Measurements from ENCODE around the gene NRXN2.
"Not testable (repeated sequence)": the region's sequence is repeated elsewhere in the genome, so short reads cannot be mapped to it uniquely, and the experiment has no call there.

NRXN2 gene

DNA sequence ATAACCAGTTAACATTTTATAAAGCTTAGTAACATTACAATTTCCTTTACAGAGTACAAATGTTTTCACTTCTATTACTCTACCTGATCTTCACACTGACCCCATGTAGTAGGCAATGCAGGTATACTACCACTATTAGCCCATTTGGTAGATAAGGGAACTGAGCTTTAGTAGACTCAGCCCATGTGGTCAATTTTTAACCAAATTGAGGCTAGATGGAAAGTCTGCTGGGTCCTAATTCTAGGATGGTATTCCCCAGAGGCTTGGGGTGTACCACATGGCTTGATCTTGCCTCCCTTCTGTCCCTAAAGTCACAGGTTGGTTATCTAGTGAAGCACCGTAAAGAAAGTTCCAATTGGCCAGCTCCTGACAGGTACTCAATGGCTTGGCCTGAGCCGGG lies 48.2 kb downstream of the NRXN2 start:
- DNase-seq (ENCODE audit: low read depth in 2 of 2), result no peak

DNA sequence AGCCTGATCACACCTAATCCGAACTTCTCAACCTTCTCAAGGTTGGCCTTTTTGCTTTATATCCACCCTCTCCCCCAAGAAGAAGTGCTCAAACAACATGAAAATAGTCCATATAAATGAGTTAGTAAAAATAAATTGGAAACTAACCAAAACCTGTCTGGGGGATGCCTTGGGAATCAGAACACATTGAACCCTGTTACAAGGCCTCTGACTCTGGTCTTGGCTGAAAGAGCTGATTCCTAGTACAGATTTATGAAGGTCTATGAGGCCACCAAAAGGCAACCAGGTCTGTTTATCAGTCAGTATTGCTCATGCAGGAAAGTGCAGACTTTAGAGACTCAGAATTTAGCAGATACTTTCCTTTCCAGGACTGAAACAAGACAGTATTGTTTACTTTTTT lies 49.7 kb downstream of the NRXN2 start:
- no peak for DNase-seq (ENCODE audit: low read depth in 2 of 2)

GRCh38 chr11:64672875-64673274 lies 50.1 kb downstream of the NRXN2 start:
- no peak for DNase-seq (ENCODE audit: low read depth in 2 of 2)

DNA sequence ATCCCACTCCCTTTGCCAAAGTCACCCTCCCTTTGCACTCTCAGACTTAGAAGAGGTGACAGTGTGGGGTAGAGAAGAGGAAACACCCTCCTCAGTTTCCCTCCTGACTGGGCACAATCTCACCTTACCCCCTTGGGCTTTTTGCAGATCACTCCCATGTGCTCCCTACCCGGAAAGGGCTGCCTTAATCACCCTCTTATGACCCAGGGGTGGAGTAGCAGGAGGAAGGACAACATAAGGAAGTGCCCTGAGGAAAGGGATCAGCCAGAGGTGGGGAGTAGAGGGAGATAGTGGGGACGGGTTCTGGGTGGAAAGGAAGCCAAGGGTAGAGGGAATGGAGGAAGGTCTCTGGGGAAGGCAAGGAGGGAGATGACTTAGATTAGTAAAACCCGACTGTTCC lies 52.0 kb downstream of the NRXN2 start:
- DNase-seq (ENCODE audit: low read depth in 2 of 2), result no peak

- no peak for DNase-seq (ENCODE audit: low read depth in 2 of 2)
Observed at GRCh38 chr11:64667154-64667745, 55.7 kb downstream of the NRXN2 start.

- DNase-seq (ENCODE audit: low read depth in 2 of 2), result no peak
Observed at GRCh38 chr11:64665411-64665821, 57.6 kb downstream of the NRXN2 start.

DNA sequence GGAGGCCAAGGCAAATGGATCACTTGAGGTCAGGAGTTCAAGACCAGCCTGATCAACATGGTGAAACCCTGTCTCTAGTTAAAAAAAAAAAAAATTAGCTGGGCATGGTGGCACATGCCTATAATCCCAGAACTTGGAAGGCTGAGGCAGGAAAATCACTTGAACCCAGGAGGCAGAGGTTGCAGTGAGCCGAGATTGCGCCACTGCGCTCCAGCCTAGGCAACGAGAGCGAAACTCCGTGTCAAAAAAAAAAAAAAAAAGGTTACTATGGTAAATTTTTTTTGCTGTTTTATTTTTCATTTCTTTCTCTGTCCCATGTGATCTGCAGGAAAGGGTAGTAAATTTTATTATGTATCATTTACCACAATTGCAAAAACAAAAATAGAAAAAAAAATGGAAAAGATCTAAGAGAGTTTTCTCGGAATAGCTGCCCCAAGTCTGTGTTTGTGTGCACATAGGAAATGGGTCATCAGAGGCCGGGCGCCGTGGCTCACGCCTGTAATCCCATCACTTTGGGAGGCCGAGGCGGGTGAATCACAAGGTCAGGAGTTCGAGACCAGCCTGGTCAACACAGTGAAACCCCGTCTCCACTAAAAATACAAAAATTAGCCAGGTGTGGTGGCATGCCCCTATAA lies 58.6 kb downstream of the NRXN2 start:
- not testable (repeated sequence) for DNase-seq (ENCODE audit: low read depth in 2 of 2)

DNA sequence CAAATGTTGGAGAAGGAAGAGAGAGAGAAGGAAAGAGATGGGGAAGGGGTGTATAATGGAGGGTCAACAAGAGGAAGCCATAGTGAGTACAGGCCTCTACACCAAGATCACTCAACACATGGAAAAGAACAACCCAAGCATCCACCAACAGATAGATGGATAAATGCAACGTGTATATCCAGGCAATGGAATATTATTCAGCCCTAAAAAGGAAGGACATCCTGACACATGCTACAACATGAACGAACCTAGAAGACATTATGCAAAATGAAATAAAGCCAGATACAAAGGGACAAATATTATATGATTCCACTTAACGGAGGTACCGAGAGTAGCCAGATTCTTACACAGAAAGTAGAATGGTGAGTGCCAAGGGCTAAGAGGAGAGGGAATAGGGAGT lies 59.3 kb downstream of the NRXN2 start:
- no peak for DNase-seq (ENCODE audit: low read depth in 2 of 2)

DNA sequence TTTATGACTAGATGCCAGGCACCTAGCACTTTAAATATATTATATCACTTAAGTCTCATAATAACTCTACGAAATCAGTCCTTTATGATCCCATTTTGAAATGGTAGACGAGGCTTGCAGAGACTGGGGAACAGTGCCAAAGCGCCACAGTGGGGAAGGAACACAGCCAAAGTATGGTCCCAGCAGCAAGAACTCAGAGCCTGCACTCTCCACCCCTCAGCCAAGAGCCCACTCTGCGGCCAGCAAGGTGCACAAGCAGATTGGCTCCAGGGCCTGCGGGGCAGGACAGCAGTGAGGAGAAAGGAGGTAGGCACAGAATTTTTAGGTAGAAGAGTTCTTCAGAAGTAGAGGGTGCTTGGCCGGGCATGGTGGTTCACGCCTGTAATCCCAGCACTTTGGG lies 61.4 kb downstream of the NRXN2 start:
- no peak for DNase-seq (ENCODE audit: low read depth in 2 of 2)

DNA sequence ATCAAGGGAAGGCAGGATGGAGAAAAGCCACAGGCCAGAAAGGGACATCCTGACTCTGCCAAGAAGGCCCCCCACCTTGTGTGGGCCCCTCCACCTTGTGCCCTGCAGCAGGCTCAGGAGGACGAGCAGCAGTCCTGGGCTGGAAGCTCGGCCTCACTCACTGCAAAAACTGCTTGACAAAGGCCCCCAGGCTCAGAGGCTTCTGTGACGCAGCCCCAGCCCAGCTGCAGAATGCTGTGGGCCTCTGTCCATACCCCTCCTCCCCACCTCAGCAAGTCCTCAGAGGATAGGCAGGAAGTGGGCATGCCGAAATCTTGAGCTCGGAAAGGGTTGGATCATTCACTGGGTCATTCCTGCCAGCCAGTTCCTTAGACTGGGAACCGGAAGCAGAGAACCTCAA lies 61.9 kb downstream of the NRXN2 start:
- DNase-seq (ENCODE audit: low read depth in 2 of 2), result no peak

DNA sequence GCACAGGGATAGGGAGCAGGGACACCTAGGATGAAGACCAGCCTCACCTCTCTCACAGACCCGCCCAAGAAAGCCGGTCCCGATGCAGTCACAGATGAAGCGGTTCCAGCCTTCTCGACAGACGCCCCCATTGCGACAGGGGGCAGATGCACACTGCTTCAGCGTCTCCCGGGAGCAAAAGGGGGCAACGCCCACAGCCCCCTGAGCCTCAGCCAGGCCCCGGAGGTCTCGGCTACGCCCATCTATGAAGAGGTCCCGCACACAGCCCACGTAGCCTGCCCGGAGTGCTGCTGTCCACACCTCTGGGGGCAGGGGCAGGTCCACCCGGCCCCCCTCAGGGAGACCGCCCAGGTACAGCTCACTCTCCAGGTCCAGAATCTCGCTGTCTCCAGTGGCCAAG lies 62.3 kb downstream of the NRXN2 start:
- DNase-seq (ENCODE audit: low read depth in 2 of 2), result no peak

DNA sequence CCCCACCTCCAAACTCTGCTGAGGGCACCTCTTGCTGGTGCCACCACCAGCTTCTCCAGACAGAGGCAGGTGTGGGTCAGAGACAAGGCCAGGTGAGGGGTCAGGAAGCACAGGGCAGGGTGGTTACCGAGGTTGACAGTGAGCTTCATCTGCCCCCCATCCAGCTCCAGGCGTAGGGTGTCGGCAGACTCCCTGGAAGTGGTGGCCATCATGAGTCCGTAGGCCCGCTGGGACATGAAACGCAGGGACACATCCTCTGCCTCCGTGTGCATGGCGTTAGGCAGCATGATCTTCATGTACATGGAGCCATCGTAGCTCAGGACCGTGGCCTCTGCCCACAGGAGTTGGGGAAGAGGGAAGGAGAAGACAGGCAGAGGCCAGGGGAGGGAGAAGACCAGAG lies 62.8 kb downstream of the NRXN2 start:
- DNase-seq (ENCODE audit: low read depth in 2 of 2), result no peak

DNA sequence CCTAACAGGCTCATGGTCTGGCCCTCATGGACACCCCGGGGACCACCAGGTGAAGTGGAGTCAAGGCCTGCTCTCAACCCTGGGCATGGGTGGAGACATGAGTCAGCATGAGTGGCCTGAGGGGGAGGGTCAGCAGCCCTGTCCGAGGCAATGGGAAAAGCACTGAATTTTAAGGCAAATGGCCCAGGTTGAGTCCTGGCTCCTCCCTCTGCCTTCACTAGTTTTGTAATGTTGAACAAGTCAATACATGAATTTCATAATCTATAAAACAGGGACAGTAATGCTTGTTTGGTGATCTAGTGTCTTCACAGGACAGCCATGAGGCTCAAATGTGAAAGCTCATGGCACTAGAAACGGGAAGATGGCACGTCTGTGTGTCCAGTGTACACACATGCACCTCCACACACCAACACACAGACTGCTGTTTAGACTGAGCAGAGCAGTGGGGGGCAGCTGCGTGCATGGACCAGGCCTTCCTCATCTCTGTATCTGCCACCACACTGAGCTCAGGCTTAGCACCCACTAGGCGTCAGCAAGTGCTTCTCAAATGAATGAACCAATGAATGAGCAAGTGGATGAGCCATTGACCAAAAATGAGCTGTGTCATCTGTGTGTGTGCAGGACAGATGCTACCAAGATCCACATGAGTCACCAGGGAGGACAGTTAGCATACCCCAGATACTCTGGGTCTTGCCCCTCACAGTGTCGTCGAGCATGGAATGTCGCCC lies 63.4 kb downstream of the NRXN2 start:
- DNase-seq (ENCODE audit: low read depth in 2 of 2), result no peak

DNA sequence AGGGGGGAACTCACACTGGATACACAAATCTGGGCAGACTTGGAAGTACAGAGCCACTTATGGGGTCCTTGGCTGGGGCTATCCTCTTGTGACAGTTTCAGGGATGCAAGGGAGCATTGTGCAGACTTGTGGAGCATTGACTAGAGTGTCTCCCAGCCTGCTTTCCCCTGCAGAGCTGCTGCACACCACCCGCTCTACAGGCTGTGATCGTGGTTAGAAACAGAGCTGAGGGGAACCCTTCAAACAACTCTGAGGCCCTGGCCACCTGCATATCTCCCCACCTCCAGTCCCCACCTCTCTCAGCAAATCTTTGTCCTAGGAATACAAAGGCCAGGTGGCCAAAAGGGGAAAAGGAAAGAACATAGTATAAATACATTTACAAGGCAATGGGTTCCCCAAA lies 64.7 kb downstream of the NRXN2 start:
- no peak for DNase-seq (ENCODE audit: low read depth in 2 of 2)

DNA sequence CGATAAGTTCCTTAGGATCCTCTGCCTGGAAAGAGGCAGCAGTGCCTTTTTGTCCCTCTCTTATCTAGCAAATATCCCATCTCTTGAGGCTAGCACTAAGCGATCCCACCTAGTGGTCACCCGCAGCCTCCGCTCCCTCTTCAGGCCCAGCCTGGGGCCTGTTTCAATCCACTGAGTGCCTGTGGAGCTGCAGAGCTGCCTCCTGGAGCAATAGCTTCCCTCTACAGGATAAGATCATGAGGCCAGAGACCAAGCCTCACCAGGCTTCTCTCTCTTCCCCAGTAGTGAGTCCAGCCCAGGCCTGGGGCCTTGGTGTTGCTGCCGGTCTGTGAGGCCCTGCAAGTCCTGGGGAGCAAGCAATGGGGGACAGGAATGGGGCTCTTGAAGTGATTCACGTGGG lies 66.1 kb downstream of the NRXN2 start:
- DNase-seq (ENCODE audit: low read depth in 2 of 2), result no peak

DNA sequence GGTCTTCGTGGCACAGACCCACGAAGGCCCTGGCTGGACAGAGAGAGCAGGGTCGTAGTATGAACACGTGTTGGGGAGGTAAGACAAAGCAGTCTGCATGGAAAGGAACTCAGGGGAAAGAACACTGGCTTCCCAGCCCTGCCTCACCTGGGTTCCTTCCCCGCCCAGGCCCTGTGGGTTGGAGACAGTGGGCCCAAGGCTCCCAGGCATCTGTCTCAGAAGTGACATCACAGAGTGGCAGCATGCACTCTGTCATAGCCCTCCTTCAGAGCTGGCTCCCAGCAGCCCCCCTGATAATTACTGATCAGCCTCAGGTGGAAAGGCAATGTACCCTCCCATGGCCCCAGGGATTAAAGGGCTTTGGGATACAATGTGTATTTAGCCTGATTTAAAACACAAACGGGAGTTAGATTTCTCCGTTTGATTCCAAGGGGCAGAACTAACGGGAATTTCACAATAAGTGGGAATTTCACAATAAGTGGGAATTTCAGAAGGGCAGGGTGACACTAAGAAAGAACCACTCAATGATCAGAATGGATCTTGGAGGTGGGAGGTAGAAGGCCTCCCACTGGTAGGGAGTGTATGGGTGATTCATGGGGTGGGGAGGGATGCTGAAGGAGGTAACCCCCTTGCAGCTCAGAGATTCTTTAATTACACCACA lies 66.9 kb downstream of the NRXN2 start:
- no peak for DNase-seq (ENCODE audit: low read depth in 2 of 2)

DNA sequence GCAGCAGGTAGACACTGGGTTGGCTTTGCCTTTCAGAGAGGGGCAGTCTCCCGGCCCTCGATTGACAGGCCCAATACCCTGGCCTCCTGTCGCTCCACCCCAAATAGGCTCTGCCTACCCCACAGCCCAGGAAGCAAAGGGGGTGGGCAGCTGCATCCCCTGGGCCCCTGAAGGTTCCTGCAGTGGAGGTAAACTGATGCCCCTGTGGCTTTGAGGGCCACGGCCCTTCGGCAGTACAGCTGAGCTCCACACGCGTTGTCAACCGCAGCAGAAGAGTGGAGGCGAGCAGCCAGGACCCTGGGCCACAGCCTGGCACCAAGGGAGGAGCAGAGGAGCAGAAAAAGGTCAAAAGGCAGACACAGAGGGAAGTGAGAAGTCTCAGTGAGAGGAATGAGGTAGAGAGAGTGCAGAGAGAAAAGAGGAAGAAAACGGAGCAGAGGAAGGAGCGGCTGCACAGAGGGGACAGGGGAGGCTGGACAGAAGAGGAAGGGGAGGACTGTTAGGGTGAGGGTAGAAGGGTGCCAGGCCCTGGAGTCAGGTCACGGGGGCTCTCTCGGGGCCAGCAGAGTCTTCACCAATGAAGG lies 67.9 kb downstream of the NRXN2 start:
- DNase-seq (ENCODE audit: low read depth in 2 of 2), result no peak

GRCh38 chr11:64654439-64654838 lies 68.6 kb downstream of the NRXN2 start:
- DNase-seq (ENCODE audit: low read depth in 2 of 2), result no peak

- DNase-seq (ENCODE audit: low read depth in 2 of 2), result no peak
Observed at GRCh38 chr11:64653388-64653973, 69.5 kb downstream of the NRXN2 start.

DNA sequence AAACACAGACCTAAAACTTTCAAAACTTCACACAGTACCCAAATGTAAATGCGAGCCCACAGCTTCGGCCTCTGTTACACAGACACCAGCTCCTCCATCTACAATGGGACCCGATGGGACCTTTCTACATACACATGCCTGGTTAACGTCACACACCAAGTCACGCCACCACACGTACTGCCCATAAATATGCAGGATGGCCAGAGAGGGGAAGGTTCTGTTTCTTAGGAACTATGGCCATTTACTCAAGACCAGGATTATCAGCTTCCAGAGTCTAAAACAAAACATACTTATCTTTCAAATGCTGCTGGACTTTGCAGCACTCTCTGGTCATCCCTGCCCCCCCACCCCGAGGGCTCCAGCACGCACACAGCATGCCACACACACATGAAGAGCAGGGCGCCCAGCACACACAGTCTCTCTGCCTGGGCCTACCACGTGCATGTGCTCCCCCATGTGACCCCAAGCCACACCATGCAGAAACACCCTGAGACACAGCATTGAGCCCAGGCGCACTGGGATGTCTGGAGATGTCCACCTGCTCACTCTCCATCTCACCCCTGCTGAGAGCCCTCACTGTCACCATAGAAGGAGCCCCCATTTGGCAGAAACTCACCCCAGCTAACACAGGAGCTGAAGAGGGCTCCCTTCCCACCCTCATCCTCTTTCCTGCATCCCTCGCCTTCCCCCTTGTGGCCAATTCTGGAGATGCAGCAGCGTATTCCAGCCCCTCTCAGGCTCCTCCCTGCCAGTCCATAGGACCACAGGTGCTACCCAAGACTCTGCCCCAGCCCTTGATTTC lies 70.2 kb downstream of the NRXN2 start:
- peak; percentile 36 to 54 for DNase-seq (ENCODE audit: low read depth in 2 of 2)

GRCh38 chr11:64650923-64651523 lies 72.0 kb downstream of the NRXN2 start:
- DNase-seq (ENCODE audit: low read depth in 2 of 2), result no peak
